Gastrocnemius medialis (tissue), 4 donors: ENCODE data around the gene HCN1. TPM values are rescaled to one million over a fixed set of nuclear protein-coding genes. Genes with fewer than 3 reads are reported as not detected.
"Not testable (repeated sequence)": the region's sequence is repeated elsewhere in the genome, so short reads cannot be mapped to it uniquely, and the experiment has no call there.

Source experiments
- ATAC-seq, 2 donors: fragments of 150-250 bp; one replicate each; pipeline ENCODE4 v1.9.1; 2016
- DNase-seq, 2 donors: peaks; one replicate each; pipeline ENCODE4 v3.0.0-alpha.2; 2019
- H3K27ac ChIP-seq, 4 donors: fragments of 200-600 bp; sonication (generic); 1 replicate in 1 of 4; 2 replicates in 3 of 4; pipeline ENCODE4 v1.5.1; 2016 to 2018; ENCODE audit warnings: mild to moderate bottlenecking in 2 of 4, moderate library complexity in 1 of 4
- H3K27me3 ChIP-seq, 3 donors: fragments of 200-600 bp; sonication (generic) in 2 of 3; 1 replicate in 1 of 3; 2 replicates in 2 of 3; pipeline versions ENCODE4 v1.5.1 to v1.6.0; 2016 to 2019; ENCODE audit warnings: mild to moderate bottlenecking in 1 of 3, moderate library complexity in 1 of 3
- H3K36me3 ChIP-seq, 2 donors: fragments of 200-600 bp; sonication (generic) in 1 of 2; one replicate each; pipeline ENCODE4 v1.5.1; 2017 to 2018
- H3K4me1 ChIP-seq, 2 donors: fragments of 200-600 bp; sonication (generic) in 1 of 2; one replicate each; pipeline ENCODE4 v1.5.1; 2016 to 2017; ENCODE audit warnings: mild to moderate bottlenecking in 2 of 2
- H3K4me3 ChIP-seq, 4 donors: fragments of 200-600 bp; sonication (generic) in 3 of 4; 1 replicate in 1 of 4; 2 replicates in 3 of 4; pipeline ENCODE4 v1.5.1; 2016 to 2019; ENCODE audit warnings: mild to moderate bottlenecking in 2 of 4
- H3K9me3 ChIP-seq, 3 donors: fragments of 200-600 bp; sonication (generic) in 2 of 3; 1 replicate in 1 of 3; 2 replicates in 2 of 3; pipeline ENCODE4 v1.5.1; 2016 to 2019
- POLR2A ChIP-seq, 2 donors: fragments of 450-650 bp; IDR thresholded peaks; one replicate each; pipeline ENCODE4 v1.6.1; 2017; ENCODE audit warnings: antibody characterized with exemption in 2 of 2, mild to moderate bottlenecking in 2 of 2, moderate library complexity in 2 of 2
- in situ Hi-C, 4 donors: fragments of 200-750 bp; cut with MboI; loops; one replicate each; pipeline versions ENCODE4 v1.15.0 to v1.8.0; 2017; ENCODE audit warnings: low sequenced_read_pairs in 4 of 4
- intact Hi-C: fragments of 100-400 bp; cut with DNase I; formaldehyde crosslinking; loops from one replicate; pipeline ENCODE4 v1.15.1; 2023; ENCODE audit warnings: low total_unique reads
- total RNA-seq, 4 donors: library from RNA; depleted of rRNA; stranded (reverse); fragments of >200 nt; gene quantifications; one replicate each; pipeline versions ENCODE4 v1.1.0 to v1.2.3, GENCODE V29; 2016
- TF ChIP-seq, protein P1 (sequence below), 5 experiments: fragments of 450-650 bp in 3 of 5; fragments of 200-600 bp in 2 of 5; sonication (generic) in 2 of 5; IDR thresholded peaks in 4 of 5; conservative IDR thresholded peaks in 1 of 5; 1 replicate in 4 of 5; 2 replicates in 1 of 5; pipeline ENCODE4 v1.5.1; 2016 to 2019; ENCODE audit warnings: antibody characterized with exemption in 5 of 5, mild to moderate bottlenecking in 3 of 5, moderate library complexity in 3 of 5

HCN1 gene
- total RNA-seq, 4 donors from 2014 or later, result 0.02 to 0.47 (median 0.20) TPM

- no peaks in the 10 kb centered on the region for H3K27me3 ChIP-seq
- no peaks in the 10 kb centered on the region for H3K9me3 ChIP-seq
- TF ChIP-seq POLR2A (IDR thresholded peaks at IDR 0.05), result no peak
- TF ChIP-seq, protein P1, sequence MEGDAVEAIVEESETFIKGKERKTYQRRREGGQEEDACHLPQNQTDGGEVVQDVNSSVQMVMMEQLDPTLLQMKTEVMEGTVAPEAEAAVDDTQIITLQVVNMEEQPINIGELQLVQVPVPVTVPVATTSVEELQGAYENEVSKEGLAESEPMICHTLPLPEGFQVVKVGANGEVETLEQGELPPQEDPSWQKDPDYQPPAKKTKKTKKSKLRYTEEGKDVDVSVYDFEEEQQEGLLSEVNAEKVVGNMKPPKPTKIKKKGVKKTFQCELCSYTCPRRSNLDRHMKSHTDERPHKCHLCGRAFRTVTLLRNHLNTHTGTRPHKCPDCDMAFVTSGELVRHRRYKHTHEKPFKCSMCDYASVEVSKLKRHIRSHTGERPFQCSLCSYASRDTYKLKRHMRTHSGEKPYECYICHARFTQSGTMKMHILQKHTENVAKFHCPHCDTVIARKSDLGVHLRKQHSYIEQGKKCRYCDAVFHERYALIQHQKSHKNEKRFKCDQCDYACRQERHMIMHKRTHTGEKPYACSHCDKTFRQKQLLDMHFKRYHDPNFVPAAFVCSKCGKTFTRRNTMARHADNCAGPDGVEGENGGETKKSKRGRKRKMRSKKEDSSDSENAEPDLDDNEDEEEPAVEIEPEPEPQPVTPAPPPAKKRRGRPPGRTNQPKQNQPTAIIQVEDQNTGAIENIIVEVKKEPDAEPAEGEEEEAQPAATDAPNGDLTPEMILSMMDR (IDR thresholded peaks at IDR 0.05 in 4 of 5, conservative IDR thresholded peaks at IDR 0.05 in 1 of 5), result no peak
- ATAC-seq, result no peak
- DNase-seq, result no peak
- intact Hi-C loops, result no loop called here
- H3K4me1 ChIP-seq, result peaks cover 0 to 6% of the 10 kb centered on the region in 2 donors
- H3K27ac ChIP-seq, result no peak overlapping the region
- H3K36me3 ChIP-seq, result no peaks in the 10 kb centered on the region
- no peak overlapping the region for H3K4me3 ChIP-seq
- in situ Hi-C loops, result no loop called here
Measured at GRCh38 chr5:45382583-45382982, 313.6 kb downstream of the HCN1 start.

DNA sequence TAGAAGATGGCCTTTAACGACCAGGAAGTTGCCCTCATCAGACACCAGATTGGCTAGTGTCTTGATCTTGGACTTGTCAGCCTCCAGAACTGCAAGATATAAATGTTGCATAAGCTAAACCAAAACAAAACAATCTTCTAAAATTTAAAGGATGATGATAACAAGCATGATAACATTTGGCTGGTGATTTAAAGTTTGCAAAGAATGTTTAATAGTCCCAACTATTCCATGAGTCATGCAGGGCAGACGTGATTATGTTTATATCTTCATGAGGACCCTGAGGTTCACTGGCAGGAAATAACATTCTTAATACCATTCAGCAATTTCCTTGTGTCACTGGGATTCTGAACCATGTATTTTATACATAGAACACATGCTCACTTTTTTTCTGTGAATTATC, 319.8 kb downstream of the HCN1 start:
- no peaks in the 10 kb centered on the region for H3K27me3 ChIP-seq
- H3K4me3 ChIP-seq, result no peak overlapping the region
- in situ Hi-C loops, result no loop called here
- no peaks in the 10 kb centered on the region for H3K9me3 ChIP-seq
- H3K36me3 ChIP-seq, result no peaks in the 10 kb centered on the region
- H3K27ac ChIP-seq, result no peak overlapping the region
- ATAC-seq, result no peak
- intact Hi-C loops, result no loop called here
- DNase-seq, result no peak
- no peaks in the 10 kb centered on the region for H3K4me1 ChIP-seq
- no peak for TF ChIP-seq POLR2A (IDR thresholded peaks at IDR 0.05)
- TF ChIP-seq, protein P1 (IDR thresholded peaks at IDR 0.05 in 4 of 5, conservative IDR thresholded peaks at IDR 0.05 in 1 of 5), result no peak

GRCh38 chr5:45372629-45373028, 323.6 kb downstream of the HCN1 start:
- no peak for ATAC-seq
- intact Hi-C loops (no loop called here), in situ Hi-C loops (no loop called here)
- Histone ChIP-seq H3K4me3 (no peak overlapping the region), H3K27ac (no peak overlapping the region), H3K36me3 (no peaks in the 10 kb centered on the region), H3K9me3 (no peaks in the 10 kb centered on the region), H3K4me1 (no peaks in the 10 kb centered on the region), H3K27me3 (no peaks in the 10 kb centered on the region)
- no peak for DNase-seq
- TF ChIP-seq POLR2A (IDR thresholded peaks at IDR 0.05), result no peak
- TF ChIP-seq, protein P1 (IDR thresholded peaks at IDR 0.05 in 4 of 5, conservative IDR thresholded peaks at IDR 0.05 in 1 of 5), result no peak

DNA sequence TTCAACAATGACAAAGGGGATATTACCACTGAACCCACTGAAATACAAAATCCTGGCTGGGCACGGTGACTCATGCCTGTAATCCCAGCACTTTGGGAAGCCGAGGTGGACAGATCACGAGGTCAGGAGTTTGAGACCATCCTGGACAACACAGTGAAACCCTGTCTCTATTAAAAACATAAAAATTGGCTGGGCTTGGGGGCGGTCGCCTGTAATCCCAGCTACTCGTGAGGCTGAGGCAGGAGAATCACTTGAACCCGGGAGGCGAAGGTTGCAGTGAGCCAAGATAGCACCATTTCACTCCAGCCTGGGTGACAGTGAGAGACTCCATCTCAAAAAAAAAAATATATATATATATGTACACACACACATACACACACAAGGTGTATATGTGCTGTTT, 324.8 kb downstream of the HCN1 start:
- H3K27ac ChIP-seq, in situ Hi-C loops, ATAC-seq, H3K4me1 ChIP-seq, intact Hi-C loops, H3K4me3 ChIP-seq, H3K27me3 ChIP-seq, H3K9me3 ChIP-seq, DNase-seq, H3K36me3 ChIP-seq: not testable (repeated sequence)

DNA sequence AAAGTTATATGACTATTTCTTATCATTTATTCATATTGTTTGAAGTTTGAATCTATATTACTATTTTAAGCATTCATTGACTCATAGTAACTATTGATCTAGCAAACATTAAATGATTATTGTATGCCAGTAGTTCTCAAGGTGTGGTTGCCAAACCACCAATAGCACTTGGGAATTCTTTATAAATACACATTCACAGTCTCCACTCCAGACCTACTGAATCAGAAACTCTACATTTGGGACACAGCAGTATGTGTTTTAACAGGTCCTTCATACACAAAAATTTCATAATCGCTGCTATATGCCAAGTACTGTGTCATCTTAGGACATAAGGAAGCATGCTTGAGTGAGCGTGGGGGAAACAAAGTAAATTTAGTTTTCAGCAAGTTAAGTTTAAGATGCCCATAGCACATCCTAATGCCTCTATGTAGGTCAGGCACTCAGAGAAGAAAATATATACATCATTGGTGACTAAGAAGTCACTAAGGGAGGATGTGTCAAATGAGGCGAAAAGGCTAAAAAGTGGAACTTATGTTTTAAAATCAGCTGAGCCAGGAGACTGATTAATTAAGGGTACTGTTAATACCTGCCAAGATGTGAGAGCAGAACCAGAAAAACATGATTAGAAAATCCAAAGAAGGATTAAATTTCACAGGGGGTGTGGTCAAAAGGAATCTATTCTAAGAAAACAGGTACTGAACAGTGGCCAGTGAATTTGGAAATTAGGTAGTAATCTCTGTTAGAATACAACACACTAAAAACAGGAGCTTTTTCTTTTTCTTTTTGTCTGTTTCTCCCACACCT, 340.8 kb downstream of the HCN1 start:
- TF ChIP-seq, protein P1 (IDR thresholded peaks at IDR 0.05 in 4 of 5, conservative IDR thresholded peaks at IDR 0.05 in 1 of 5), result no peak
- TF ChIP-seq POLR2A (IDR thresholded peaks at IDR 0.05), result no peak
- H3K27ac ChIP-seq, result no peak overlapping the region
- H3K36me3 ChIP-seq, result no peaks in the 10 kb centered on the region
- H3K27me3 ChIP-seq, result no peaks in the 10 kb centered on the region
- DNase-seq (no peak), ATAC-seq (no peak)
- H3K4me1 ChIP-seq, result no peaks in the 10 kb centered on the region
- intact Hi-C loops, result no loop called here
- H3K9me3 ChIP-seq, result no peaks in the 10 kb centered on the region
- H3K4me3 ChIP-seq, result no peak overlapping the region
- in situ Hi-C loops, result no loop called here
